GM19238 (cell line): ENCODE measurements around the gene MYLK.
A peak's percentile ranks its signal among the peaks of the same experiment; 100 is the strongest.

Experiments used
- DNase-seq: peaks from one replicate; pipeline ENCODE4 v3.0.0; 2011; ENCODE audit warnings: low spot score; ENCODE audit not compliant: insufficient read length

The MYLK gene

DNA sequence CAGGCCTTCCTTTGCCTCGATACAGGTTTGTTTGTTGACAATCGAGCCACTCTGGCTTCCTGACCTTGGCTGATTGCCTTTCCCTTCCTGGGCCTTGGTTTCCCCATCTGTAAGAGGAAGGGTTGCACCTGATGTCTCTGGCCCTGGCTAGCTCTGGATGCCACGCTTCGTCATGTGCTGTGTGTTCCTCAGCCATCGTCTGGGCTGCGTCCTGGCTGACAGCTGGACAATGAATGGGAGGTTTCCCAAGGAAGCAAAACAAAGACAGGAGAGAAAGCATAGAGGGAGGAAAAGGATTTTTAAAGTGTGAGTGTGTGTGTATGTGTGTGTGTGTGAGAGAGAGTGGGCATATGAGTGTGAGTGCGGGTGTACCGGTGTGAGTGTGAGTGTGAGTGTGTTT lies 234.0 kb downstream of the MYLK start:
- no peak for DNase-seq

DNA sequence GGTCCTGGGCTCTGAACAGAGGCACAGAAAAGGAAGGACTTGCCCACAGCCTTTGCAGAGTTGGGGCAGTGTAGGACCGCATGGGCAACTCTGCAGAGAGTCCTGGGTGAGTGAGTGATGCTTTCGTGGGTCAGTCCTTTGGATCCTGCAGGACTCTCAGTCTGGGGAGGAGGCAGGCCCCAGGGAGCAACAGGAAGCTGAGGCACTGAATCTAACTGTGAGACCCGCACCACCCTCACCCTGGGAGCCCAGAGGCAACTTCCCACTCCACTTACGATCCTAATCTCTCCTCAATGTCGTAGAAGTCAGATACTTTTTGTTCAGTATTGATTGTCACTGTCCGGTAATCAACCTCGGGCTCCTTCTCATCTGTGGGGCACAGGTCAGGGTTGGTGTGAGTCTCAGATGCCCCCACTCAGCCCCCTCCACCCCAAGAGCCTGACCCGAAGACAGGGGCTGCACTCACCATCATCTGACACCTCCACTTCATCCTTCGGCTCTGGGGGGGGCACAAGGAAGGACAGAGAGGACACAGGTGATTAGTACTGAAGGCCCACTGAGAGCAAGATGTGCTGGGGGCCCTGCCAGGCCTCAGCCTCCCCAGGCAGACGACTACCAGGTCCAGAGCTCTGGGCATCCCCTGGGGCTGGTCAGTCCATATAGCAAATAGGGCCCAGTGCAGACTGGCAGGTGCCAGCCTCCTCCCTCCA lies 235.3 kb downstream of the MYLK start:
- no peak for DNase-seq

DNA sequence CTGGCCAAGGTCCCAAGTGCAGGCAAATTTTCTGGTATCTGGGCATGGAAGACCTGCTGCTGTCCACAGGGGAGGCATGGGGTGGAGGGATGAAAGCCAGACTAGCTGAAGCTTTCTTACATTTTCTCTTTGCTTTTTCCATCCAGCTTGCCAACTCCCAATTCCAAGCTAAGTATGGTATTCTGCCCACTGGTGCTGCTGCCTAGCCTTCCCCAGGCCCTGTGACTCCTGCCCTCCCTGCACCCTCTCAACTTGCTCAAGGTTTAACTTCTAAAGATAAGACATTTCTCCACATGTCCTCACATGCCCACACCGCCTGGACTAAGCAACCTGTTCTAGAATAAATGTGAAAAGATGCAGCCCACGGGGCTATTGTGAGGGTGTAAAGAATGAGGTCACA lies 239.8 kb downstream of the MYLK start:
- no peak for DNase-seq

DNA sequence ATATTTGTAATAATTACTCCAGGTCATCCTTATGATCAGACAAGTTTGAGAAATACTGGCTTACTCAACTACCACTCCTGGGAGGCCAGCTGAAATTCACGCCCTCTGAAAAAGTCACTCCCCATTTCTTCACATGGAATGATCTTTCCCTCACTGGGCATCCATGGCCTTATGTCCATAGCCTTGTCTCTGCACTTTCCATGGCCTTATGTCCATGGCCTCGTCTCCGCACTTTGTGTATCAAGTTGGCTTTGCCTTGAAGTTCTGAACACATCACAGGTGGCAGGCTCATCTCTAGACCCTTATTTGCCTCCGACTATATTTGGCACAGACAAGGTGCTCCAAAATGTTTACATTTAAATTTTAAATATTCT lies 241.2 kb downstream of the MYLK start:
- no peak for DNase-seq

DNA sequence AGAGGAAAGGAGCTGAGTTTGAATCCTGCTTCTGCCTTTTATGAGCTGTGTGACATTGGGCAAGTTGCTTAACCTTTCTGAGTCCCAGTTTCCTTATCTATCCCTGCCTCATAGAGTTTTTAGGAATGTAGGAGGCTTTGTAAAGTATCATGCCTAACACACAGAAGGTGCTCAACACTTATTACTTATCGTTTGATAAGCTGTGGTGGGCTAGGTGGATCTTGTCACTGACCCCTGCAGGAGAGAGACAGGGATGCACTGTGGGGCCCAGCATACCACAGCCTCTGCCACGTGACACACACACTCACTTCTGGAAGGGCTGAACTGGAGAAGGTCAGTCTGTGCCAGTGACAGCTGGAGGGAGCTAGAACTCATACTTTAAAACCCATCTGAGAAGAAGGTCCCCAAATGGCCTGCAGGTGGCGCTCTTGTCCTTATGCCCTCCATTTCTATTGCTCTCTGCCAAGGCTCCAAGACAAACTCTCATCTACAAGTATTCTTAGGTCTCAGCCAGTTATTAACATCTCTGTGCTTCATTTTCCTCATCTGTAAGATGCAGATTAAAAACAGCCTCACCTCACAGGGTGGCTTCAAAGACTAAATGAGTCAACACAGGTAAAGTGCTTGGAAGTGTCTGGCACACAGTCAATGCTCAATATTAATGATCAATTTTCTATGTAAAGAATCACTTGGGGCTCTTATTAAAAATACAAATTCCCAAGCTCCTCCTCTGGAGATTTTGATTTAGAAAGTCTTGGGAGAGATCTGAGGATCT lies 241.8 kb downstream of the MYLK start:
- DNase-seq: peak; percentile 64

DNA sequence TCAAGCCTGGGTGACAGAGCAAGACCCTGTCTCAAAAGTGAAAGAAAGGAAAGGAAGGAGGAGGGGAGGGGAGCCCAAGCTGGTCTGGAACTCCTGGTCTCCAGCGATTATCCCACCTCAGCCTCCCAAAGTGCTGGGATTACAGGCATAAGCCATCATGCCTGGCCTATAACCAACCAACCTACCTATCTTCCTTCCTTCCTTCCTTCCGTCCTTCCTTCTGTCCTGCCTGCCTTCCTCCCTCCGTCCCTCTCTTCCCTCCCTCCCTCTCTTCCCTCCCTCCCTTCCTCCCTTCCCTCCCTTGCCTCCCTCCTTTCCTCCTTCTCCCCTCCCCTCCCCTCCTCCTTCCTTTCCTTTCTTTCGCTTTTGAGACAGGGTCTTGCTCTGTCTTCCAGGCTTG lies 242.6 kb downstream of the MYLK start:
- no peak for DNase-seq

DNA sequence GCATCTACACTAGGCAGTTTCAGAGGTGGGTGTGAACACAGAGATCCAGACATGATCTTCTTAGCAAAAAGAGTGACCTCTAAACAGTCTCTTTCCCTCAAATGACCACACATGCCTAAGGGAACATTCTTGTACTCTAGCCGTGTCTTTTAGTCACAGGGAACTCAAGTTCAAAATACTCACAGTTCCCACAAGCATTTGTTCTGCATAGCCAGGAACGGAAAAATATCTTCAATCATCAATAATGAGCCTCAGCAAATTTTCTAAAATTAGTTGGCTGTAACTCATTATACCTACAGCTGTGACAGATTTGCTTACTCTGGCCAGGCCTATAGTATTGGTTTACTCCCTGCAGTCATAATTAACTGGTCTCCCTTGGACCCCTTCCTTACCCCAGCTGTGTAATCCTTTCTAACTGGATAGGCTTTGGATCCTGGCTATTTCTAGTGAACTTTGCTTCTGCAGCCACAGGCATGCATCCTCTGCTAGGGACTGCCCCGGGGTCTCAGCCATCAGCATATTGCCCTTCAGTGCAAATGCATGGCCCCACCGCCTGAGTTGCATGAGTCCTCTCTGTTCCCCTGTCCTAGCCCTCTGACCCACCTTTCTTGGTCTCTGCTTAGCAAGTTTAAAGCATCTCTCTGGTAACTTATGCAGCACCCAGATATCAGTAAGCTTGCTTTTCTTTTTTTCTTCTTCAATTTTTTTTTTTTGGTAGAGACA lies 243.2 kb downstream of the MYLK start:
- DNase-seq: no peak

DNA sequence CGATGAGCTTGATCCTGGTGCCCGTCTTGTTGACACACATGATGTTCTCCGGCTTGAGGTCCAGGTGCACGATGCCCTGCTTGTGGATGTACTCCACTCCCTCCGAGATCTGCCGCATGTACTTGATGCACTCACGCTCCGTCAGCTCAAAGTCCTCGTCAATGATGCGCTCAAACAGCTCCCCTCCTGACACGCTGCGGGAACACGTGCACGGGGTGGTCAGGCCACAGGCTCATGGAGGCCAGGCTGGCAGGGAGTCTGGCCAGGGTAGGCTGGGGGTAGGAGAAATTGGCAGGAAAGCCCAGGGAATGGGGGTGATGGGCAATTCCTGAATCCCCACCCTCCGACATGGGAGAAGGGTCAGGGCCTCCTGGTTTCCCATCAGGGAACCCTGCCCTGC lies 243.8 kb downstream of the MYLK start:
- DNase-seq: no peak

DNA sequence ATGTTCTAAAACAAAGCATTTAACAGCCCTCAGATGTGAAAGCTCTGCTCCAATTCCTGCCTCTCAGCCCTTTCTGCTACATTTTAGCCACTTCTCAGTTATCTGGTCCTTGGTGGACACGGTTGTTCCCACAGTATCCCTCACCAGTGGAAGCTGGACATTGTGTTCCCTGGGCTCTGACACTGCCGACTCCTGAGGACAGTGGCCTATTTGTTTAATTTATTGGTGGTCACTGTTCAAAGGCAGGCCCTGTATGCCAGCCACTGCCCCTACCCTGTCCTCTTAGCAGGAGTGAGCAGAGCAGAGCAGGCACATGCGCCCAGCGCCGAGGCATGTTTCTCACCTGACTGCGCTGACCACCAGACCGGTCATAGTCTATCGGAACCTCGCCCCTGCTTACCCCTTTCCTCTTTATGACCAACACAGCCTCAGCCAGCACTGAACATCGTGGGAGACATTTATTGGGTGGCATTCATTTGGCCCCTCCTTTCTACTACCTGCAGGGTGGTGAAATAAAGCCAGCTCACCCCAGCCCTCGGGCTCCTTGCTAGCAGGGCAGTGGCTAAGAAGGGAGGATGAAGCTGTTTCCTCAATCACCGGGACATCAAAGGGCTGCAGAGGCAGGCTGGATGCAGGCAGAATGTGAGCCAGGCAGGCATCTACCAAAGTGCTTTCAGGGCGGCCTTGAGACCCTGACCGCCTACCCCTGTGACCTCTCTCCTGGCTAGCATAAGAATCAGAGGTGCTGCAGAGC lies 245.0 kb downstream of the MYLK start:
- no peak for DNase-seq

DNA sequence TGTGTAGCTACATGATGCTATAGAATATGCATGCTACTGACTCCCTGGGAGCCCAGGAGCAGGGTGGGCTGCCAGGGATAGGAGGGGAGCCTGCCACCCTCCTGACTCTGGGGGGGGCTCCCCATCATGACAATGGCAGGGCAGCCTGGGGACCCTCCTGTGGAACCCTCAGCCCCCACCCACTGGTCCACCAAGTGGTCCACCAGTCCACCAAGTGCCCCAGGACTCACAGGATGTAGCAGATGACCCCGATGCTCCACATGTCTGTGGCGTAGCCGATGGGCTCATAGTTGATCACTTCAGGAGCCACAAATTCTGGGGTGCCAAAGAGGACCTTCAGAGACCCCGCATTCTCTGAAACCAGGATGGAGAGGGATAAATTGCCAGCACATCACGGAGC lies 246.3 kb downstream of the MYLK start:
- no peak for DNase-seq

DNA sequence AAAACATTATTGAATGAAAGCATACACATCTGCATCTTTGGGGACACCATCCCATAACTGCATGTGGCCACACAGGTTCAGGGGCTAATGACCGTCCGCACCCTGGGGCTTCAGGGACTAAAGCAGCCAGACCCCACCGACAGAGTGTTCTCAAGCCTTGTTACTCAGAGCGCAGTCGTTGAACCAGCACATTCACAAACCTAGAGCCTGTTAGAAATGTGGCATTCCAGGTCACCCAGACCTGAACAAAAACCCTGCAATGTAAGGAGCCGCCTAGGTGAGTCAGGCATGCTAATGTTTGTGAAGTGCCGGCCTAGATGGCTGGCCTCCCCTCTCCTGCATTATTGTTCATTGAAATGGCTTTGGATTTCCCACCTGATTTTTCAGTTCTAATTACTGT lies 247.0 kb downstream of the MYLK start:
- no peak for DNase-seq

DNA sequence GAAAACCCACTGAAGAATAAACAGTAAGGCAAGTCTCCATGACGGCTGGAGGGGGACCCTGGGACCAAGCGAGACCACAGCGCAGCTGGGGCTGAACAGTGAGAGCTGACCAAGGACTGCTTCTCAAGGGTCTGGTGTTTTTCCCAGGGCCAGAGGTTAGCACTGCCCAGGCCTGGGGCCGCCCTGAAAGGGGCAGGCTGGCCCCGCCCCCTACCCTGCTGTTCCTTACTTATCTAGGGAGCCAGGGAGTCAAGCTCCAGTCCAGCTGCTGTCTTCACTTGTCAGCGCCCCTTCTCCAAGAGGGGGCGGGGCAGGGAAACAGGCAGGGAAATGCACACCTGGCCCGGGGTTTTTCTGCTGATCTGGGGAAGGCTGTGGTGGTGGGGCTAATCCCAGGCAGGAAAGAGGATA lies 247.7 kb downstream of the MYLK start:
- no peak for DNase-seq

DNA sequence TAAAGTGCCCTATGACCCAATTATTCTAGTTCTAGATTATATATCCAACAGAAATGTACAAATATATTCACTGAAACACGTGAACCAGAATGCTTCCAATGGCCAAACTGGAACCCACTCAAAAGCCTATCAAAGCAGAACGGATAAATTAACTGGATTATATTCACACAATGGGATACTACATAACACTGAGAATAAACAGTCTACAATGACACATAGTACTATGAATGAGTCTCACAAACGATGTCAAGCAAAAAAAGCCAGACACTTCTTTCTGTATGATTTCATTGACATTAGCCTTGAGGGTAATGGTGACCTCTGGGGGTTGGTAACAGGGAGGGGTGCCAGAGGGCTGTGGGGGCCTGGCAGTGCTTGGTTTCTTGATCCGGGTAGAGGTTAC lies 248.4 kb downstream of the MYLK start:
- DNase-seq: no peak

DNA sequence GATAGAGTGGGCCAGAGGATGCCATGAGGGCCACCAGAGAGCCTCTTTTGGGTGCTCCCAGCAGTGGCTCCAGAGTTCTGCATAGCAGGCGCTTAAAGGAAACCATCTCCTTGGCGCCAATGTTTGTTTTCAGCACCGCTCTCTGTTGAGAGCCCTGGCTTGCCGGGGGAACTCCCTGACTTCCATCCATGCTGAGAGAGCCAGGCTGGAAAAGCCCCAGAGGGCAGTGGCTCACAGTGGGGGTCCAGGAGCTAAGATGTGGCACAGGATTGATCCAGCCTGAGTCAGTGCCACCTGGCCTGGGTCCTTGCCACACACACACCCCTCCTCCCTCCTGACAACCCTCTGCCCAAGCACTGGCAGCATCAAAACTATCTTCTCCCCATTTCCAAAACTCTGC lies 248.9 kb downstream of the MYLK start:
- no peak for DNase-seq

DNA sequence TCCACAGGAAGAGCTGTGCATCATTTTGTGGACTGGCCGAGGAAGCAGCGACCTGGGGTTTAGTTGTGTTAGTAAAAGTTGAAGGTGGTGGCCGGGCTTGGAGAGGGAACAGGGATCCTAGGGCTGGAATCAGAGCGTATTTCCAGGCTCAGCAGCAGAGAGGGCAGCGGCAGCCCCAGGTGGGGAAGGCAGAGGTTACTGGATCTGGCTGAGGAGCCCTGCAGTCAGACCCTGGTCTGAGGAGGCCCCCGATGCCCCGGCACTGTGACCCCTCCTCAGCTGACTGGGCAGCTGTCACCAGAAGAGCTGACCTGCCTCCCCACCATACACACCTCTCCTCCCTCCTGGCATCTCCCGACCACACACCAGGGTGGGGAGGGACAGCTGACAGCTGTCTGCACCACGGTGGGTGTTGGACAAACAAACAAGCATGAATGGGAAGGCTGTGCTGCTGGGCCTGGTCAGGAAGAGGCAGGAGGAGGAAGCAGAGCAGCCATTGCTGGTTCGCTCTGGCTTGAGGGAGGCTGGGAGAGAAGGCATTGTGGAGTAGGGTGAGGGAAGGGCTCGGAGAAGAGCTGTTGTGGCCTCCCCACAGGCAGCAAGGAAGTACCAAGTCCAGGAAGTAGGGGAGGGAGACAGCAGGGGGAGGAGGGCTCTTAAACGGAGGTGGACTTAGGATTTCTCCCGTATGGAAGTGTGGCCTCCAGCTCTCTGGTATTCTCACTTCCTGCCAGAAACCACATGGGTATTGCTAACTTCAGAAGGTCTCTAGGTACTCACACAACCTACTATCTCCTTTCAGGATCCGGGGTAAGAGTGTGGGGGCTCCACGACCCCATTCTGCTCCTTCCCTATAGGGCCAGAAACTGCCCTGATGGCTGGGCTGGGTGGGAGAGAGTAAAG lies 249.7 kb downstream of the MYLK start:
- DNase-seq: no peak

DNA sequence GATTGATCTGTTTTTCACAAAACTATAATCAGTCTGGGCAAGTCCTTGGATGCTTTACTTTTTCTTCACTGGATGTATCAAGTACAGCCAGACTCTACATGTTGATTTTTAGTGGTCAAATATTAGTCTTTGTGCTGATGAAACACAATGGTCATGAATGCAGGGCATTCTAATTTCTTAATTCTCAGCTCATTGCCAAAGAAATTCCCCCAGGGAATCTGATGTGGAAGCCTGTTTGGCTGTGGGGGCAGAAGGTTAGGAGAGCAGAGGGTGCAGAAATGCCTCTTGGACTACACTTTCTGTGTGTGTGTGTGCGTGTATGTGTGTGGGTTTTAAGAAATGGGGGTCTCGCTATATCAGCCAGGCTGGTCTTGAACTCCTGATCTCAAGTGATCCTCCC lies 250.6 kb downstream of the MYLK start:
- no peak for DNase-seq

DNA sequence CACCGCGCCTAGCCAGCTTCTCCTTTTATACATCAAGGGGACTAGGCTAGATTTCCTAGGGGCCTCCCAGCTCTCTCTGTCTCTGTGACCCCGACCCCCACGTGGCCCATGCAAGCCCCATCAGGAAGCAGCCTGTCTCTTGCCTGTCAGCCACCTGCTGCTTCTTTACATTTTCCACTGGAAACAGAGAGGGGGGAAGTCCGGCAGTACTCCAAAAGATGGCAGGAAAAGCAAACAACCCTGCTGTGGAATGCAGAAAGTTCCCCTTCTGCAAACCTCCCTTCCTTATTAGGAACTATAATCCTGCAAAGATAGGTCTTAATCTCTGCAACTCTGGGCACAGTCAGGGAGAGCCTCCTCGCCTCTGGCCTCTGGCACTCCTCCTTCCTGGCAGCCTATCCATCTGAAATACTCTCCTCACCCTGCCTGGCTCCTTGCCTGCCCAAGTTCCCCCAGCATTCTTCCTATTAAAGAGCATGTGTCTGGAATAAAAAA lies 251.9 kb downstream of the MYLK start:
- no peak for DNase-seq

DNA sequence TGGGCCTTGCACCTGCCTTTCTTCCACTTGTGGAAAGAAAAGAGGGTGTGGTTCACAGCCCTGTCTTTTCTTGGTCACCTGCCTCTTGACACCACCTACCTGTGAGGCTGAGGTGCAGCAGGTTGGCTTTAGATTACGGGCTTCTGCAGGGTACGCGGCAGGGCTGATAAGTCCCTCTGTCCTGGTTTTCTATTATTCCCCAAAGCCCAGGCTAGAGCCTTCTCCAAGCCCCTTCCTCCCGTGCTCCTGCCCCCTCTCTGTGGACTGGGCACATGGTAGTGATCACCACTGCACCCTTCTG lies 254.4 kb downstream of the MYLK start:
- DNase-seq: no peak

DNA sequence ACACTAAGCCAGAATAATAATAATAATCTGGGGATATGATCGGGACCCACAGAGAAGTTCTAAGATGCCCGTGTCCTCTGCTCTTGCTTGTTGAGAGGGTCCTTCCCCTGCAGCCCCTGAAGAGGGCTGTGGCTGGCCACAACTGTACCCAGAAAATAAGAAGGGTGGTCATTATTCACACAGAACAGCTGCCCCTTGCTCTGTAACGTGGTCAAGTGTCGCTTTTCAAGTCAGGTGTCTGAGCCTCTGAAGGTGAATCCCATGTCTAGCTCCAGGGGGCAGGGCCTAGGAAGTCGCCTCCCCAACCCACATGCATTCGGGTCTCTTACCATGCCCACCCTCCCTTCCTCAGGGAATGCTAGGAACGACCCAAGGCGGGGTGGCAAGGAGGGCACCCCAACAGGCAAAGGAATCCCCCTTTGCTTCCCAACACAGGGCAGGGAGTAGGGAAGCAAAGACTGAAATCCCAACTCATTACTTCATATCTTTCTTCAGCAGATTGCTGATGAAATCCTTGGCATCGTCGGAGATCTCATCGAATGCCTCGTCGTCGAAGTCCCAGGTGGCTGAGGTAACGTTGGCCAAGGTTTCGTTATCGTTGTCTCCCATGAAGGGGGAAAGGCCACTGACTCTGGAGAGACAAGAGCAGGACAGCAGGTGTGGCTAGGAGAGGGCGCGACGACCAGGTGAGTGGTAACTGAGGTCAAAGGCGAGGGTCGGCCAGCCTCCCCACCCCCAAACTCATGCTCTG lies 255.0 kb downstream of the MYLK start:
- DNase-seq: no peak
